HCEC 1CT (cell line): ENCODE data around the gene ITPA.
"Not testable (repeated sequence)": the region's sequence is repeated elsewhere in the genome, so short reads cannot be mapped to it uniquely, and the experiment has no call there.

Experiments used
- DNase-seq: peaks from one replicate; pipeline ENCODE4 v3.0.0-alpha.2; 2017

ITPA gene

DNA sequence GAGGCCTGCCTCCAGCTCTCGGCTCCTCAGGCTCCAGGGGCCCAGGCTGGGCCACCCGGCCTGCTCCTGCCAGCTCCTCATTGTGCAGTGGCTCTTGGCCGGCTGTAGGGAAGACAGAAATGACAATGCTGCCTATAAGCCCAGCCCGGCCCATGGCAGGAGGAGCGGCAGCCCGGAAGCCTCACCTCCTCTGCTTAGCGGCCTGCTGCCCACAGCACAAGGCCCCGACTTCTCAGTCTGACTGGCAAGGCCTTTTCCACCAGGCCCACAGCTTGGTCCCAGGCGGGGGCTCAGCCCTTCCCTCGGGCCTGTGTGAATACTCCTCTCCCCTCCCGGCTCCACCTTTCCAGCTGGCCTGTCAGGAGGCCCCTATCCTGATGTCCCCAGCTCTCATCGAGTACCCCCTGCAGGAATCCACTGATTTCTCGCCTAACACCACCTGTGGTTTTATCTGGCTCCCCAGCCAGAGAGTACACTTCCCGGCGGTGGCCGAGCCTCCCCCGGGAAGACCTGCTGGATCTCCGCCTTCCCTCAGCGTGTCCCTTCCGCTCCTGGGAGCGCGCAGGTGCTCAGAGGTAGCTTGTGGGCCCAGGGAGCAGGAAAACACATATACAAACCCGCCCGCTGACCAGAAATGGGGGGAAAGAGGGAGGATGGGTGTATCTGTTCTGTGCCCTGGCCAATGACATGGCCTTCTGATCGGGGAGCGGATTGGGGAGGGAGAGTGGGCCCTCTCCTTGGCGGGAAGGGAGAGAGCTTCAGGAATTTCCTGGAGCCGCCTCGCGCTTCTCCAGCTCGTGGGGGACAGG lies 5.8 kb upstream of the ITPA start:
- DNase-seq: no peak

DNA sequence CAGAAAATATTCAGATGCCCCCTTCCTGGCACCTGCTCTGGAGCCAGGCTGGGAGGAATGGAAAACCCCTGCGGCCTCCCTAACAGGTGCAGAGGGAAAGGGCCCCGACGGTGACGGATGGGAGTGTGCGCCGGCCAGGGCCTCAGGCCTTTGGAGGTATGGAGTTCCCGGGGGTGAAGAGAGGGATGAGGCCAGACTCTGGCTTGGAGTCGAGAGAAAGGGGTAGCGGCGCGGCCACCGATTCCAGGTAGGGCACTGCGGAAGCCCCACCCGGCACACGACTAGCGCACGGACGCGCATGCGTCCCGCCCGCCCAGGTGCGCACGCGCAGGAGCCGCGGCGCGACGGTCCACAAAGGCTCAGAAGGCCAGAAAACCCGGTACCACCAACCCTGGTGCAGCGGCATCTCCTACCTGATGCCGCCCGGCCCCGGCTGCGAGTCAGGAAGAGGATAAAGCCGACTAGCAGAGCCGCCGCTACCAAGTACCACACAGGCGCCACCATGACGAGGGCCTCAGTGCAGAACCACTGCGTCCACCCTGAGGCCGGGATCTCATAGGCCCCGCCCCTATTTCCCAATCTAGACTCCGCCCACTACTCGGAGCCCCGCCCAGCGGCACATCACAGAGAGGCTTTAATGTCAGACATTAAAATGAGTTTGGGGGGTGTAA lies 5.0 kb upstream of the ITPA start, which contains the start of gene DDRGK1:
Gene DDRGK1 (minus strand): TSS at position 559 of the 671 bp plus-strand sequence. CDS start 55 bp downstream, at position 504.
- peak; percentile 74 for DNase-seq

DNA sequence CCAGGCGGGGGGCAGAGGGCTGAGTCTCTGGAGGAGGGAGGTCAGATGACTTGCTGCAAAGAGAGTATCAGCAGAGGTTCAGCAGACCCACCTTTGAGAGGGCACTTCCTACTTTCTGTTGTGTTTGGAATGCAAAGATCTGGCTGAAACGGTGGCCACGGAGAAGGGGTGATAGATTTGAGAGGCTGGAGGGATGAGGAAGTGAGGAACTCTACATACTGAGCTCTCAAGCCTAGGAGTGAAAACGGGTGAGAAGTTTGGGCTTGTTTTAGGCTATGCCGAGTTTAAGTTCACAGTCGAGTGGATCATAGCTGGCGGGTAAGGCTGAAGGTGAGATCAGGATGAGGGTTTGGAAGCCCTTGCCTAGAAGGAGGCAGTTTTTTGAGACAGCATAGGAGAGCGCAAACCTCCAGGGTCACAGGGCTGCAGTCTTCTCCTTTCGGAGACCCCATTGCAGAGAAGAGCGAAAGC lies 477 bp upstream of the ITPA start:
- DNase-seq: peak; percentile 13

DNA sequence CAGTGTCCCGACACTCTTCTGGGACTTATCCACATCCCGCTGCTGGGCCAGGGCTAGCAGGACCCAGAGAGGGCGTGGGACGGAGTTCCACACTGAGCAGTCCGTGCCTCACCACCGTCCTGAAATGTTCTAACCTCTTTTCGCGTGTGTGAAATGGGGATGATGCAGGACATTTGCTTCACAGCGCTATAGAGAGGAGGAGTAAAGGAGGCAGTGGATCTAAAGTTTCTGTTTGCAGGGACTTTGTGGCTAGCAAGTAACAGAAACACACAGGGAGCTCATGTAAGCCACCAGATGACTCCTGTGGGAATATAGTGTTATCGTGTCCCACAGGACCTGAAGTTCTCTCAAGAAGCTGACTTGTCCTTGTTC lies 634 bp downstream of the ITPA start:
- DNase-seq: no peak

DNA sequence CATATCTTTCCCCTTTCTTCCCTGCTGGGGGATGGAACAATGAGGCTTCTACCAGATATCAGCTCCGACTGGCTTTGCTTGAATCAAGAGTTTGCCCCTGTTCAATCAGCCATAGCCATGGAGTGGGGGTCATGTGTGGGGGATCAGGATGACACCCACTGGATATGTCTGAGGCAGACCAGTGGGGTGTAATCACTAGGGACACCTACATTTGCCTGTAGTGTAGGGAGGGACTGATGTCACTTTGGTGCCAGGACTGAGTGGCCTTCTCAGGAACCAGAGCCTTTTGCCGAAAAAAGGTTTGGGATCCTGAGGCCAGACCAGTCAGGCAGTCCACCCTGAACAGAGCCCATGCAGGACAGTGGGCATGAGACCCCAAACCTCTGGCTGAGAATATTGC lies 1.0 kb downstream of the ITPA start:
- no peak for DNase-seq

DNA sequence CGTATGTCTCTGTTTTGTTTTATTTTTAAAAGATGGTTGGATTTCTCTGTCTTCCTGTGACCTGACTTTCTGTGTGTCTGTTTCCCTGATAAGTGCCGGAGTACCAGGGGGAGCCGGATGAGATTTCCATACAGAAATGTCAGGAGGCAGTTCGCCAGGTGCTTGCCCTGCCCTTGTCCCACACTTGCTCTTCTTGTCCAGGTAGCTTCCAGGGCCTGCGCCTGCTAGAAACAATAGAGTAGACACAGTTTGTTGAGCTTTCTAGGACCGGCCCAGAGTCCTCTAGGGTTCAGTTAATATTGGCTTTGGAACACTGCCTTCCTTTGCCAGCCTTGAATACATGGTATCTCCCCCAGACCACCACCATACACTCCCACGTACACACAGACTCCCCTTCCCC lies 3.9 kb downstream of the ITPA start:
- no peak for DNase-seq

DNA sequence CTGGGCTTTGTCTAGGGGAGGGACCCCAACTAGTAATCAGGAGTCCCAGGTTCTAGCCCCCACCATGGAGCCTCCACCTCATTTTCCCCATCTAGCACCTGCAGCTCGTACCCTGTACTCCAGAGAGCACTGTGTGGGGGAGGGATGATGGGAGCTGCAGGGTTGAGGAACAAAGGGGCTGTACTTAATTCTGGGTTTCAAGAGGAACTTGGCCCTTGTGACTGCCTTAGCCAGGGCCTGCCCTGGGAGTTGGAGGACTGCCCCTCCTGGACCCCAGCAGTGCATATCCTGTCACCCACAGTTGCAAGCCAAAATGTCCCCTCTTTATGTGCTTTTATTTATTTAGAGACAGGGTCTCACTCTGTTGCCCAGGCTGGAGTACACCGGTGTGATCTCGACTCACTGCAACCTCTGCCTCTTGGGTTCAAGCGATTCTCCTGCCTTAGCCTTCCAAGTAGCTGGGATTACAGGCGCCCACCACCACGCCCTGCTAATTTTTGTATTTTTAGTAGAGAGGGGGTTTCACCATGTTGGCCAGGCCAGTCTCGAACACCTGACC lies 6.1 kb downstream of the ITPA start:
- not testable (repeated sequence) for DNase-seq

DNA sequence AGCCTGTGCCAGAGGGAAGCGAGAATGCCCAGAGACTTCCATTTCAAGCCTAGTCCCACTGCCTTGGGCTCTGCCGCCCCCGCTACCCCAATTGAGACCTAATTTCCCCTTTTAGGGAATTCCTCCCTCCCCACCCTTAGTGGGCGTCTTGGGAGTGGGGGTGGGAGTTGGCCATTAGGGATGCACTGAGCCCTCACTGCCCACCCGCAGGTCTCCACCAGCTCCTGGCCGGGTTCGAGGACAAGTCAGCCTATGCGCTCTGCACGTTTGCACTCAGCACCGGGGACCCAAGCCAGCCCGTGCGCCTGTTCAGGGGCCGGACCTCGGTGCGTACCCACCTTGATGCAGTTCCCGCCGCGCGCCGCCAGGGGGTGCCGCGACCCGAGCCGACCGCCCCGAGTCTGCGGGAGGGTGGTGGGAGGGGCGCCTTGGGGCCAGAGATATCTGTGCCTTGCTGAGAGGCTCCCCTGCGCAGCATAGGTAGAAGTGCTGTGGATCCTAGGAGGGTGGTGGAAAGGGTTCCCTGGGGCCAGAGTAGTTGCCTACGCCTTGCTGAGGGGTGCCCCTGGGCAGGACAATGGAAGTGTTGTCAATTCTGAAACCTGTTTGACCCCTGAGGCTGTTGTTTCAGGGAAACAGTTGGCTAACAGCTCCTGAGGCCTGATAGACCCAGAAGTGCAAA lies 9.2 kb downstream of the ITPA start:
- DNase-seq: no peak

DNA sequence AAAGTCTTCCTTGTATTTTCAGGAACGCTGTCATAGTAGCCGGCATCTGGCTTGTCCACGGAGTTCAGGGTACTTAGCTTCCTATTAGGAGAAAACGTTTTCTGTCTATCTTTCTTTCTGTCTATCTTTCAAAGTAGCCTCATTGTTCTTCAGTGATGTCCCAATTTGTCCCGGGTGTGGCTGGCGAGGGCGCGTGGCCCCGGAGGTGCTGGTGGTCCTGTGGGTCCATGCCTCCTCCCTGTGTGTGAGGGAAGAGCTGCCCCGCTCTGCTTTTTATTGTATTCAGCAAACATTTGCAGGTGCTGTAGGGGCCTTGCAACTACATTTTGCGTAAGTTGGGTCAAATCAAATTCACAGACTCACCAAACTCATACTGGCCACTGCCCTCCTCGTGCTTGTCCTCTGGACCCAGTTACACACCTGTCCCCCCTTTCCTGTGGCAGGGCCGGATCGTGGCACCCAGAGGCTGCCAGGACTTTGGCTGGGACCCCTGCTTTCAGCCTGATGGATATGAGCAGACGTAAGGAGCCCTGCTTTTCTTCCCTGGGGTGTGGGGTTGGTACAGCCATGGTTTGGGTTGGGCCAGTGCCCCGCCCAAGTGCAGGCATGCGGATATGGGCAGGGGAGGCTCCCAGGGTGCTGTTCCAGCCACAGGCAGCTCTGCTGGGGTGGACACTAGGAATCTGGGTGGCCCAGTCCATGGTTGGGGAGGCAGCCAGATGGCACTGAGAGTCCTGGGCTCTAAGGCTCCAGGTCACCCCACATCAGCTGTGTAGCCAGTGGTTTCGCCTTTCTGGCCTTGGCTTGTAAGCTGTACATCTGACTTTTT lies 12.3 kb downstream of the ITPA start:
- DNase-seq: no peak

DNA sequence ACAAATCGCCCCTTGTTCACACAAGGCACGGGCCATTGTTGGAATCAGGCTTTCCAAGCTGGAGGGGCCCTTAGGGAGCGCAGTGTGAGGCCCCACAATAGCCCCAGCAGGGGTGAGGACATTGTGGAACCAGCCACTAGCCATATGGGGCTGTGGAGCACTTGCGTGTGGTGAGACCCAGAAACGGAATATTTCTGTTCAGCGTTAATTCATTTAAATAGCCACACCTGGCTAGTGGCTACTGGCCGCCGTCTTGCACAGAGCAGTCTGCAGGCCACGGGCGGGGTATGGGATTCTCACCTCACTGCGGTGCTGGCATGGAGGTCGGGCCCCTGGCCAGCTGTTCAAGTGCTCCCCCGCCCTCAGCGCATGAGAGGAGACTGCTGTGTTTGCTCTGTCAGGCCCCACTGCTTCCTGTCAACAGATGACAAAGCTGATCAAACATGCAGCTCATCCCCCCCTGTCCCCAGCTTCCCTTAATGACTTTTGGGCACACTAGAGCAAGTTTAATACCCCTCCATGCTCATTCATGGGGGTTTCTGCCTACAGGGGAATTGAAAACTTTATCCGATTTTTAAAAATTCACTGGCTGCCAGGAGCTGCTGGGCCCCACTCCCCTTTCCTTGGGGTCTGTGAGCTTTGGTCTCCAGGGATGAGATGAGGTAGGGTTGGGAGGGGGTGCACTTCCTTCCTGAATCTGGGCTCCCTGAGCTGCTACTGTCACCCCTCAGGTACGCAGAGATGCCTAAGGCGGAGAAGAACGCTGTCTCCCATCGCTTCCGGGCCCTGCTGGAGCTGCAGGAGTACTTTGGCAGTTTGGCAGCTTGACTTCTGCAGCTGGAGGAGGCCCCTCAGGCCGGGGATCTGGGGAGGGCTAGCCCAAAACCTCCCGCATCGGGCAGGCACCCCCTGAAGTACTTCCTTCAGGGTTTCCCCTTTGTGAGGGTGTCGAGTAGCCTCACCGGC lies 13.6 kb downstream of the ITPA start:
- no peak for DNase-seq

DNA sequence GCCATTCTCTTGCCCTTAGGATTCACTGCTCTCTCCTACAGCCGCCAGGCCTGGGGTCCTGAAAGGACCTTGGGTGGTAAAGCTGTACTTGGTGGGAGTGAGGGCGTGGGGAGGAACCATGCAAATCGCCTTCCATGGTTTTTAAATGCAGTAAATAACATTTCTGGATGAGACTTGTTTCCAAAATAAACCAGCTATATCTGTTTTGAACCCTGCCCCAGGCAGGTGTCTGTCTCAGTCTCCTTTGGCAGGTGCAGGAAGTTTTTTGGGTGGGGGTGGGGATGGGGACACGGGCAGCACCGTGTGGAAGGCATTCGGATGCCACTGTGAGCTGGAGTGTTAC lies 14.3 kb downstream of the ITPA start:
- DNase-seq: no peak

DNA sequence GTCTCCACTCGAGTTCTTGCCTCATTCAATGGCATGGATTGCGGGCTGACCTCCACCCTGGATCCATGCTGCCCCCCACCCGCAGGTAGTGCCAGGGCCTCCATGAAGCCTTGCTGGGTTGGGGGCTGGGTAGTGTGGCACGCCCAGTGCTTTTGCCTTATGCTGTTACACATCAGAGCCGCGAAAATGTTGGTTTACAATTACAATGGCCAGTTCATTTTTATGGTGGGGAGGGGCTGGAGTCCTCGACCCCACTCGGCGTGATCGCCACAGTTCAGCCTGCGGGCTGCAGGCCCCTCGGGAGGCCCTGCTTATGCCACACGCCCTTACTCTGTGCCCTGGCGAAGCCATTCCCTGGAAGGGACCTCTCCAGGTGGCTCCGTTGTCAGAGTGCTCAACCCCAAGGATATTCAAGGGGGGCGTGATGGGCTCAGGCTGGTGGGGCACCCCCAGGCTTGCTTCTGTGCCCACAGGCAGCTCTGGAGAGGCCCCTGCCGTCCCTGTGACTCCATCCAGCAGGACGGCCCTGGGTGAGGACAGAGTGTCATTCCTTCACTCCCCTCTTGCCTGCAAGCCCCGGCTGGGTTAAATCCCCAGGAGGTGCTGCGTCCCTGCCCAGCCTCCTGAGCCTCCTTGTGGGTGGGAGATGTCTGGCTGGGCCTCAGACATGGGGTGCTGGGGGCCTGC lies 14.8 kb downstream of the ITPA start:
- DNase-seq: no peak

DNA sequence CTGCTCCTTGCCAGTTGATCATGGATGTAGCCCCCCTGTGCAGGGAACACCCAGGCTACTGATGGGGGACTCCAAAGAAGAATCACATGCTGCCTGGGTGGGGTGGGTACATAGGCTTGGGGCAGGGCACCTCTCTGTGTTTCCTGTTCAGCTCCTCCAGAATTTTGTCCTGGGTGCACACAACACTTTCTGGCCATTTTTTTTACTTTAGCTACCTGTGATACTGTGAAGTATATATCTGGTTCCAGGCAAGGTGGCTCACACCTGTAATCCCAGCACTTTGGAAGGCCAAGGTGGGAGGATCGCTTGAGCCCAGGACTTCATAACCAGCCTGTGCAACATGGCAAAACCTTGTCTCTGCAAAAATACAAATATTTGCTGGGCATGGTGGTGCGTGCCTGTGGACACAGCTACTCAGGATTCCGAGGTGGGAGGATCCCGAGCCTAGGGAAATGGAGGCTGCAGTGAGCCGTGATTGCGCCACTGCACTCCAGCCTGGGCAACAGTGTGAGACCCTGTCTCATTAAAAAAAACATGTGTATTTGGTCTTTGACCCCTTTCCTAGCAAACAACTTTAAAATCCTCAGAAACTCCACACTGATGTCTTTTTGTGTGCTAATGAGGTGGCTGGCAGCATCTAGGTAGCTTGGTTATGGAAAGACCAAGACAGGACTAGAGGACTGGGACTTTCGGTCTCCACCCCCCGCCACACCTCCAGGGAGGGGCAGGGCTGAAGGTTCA lies 15.6 kb downstream of the ITPA start:
- no peak for DNase-seq

DNA sequence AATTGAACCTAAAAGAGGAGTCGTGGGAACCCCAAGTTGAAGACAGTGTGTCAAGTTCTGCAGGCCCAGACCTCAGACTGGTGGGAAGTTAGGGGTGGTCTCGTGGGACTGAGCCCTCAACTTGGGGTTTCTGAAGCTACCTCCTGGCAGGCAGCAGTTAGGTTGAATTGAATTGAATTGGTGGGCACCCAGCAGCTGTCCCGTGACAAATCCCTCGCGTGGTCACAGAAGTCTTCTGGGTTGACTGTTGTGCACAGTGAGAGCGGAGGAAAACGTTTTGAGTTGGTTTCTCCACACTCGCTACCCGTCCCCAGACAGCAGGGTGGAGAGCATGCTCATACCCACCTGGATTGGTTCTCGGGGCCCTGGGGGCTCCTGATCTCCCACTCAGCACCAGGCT lies 16.8 kb downstream of the ITPA start:
- no peak for DNase-seq

DNA sequence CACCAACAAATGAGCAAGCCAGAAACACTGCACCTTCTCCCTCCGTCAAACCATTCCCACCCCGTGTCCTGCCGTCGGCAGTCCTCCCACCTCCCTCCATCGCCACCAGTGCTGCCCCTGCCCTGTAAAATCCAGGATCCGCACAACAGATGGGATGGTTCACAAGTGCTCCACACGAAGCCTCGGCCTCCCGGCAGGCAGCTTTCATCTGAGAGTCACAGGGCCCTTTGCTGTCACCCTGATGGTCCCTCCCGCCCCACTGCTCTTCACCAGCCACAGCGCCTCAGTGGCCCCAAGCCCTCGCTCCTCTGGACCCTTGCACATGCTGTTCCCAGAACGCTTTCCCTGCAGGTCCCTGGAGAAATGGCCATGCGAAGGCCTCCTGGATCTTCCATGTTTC lies 17.6 kb downstream of the ITPA start:
- no peak for DNase-seq

DNA sequence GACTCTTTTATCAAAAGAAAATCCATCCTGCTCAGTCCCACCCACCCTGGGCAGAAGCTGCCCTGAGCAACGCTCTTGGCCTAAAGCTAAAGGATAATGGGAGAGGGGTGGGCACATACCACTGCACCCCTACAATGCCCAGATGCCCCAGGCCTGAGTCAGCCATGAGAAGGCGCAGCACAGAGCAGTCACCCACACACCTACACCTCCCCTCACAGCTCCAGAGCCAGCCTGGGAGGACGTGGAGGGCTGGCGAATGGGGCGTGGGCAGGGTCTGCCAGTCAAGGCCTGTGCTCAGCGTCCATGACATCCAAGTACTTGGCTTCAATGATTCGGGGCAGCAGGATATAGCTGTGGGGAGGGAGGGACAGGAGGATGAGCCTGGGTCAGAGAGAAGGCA lies 18.2 kb downstream of the ITPA start:
- DNase-seq: no peak

DNA sequence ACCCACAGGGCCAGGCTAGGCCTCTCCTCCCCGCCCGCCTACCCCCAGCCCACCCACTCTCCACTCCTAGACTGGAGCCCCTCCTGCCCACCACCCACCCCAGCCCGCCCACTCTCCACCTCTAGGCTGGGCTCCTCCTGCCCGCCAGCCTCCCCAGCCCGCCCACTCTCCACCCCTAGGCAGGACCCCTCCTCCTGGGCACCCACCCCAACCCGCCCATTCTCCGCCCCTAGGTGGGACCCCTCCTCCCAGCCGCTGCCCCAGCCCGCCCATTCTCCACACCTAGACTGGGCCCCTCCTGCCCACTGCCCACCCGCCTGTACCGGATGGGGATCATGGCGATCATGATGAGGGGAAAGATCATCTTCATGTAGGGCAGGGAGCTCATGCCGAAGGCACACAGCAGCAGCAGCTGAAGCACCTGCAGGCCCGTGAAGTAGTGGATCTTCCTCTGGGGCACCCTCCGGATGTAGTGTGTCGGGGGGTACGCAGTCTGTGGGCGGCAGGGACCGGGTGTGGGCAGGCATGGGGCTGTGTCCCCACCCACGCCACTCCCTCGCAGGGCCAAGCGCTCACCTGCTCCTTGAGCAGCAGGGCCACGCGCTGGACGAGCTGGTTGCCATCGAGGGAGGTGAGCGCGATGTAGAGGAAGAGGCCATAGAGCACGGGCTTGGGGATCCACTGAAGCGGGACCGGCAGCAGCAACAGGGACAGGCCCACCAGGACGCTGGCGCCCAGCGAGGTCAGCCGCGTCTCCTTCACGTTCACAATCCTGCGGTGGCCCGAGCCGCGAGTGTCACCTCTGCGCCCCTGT lies 18.8 kb downstream of the ITPA start:
- no peak for DNase-seq

DNA sequence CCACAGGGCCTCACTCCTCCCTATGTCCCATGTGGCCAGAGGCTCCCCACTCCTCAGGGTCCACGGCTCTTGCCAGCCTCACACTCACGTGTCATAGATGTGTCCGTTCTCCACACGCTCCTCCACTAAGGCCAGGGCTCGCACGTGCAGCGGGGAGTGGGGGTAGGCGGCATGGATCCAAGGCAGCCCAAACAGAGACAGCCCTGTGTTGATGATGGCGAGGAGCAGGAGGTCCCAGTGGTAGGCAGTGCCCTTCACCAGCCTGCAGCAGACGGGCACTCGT lies 19.4 kb downstream of the ITPA start:
- no peak for DNase-seq

DNA sequence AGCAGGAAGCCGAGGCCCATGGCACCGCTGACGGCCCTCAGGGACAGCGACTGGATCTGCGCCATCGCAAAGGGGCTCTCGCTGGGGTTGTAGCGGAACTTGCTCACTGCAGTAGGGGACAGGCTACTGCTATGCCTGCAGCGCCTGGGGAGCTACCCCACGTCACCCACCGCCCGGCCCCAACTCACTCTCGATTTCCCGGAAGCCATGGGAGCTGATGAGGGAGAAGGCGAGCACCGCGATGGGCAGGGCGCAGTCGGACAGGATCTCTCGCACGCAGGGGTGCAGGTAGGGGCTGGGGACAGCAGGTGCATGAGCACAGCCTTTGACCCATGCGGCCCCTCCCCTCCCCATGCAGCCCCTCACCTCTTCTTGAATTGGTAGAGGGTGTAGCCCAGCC lies 19.9 kb downstream of the ITPA start:
- no peak for DNase-seq

DNA sequence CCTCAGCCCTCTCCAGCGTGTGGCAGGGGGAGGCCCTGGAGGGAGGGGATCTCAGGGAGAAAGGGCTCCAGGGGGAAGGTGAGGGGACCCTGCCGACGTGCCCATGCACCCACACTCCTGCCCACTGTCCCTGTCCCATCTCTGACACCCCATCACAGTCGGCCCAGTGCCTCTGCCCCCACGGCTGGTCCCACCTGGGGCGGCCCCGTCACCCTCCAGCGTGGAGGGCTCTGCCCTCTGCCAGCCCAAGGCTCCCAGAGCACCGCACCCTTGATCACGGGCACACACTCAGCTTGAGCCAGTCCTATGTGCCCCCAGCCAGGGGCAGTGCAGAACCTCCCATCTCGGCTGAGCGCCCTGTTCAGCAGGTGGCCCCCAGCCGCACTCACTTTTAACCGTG lies 20.5 kb downstream of the ITPA start:
- DNase-seq: no peak
